ENCODE data around the gene SCRN1. TPM values are rescaled to one million over a fixed set of nuclear protein-coding genes. Genes with fewer than 3 reads are reported as not detected.

SCRN1 gene
- total RNA-seq, 2 experiments from 2014 or later = 37.1 to 62.7 TPM

- Histone ChIP-seq H4K20me1 (ENCODE audit: insufficient read depth, low read length) (no peaks in the 10 kb centered on the region), H3K9me3 (ENCODE audit: low read length) (no peaks in the 10 kb centered on the region), H3K9me2 (ENCODE audit: insufficient read depth, low read length) (no peaks in the 10 kb centered on the region), H3K79me2 (ENCODE audit: insufficient read depth, low read depth, low read length) (no peaks in the 10 kb centered on the region), H3K4me1 (ENCODE audit: insufficient read depth, low read length, poor library complexity, severe bottlenecking) (no peaks in the 10 kb centered on the region), H3K27ac (ENCODE audit: low read depth, low read length, poor library complexity, severe bottlenecking) (no peak overlapping the region), H3K4me3 (ENCODE audit: low read depth, low read length, poor library complexity, severe bottlenecking) (no peak overlapping the region), H3K36me3 (ENCODE audit: insufficient read depth, low read length) (no peaks in the 10 kb centered on the region), H3K4me2 (ENCODE audit: low read length) (no peak overlapping the region), H2AFZ (ENCODE audit: low read length) (no peak overlapping the region)
- DNase-seq (ENCODE audit: low spot score) = no peak
- CTCF ChIA-PET (ENCODE audit: unreplicated experiment) = interaction anchor here (0.6 kb wide), 1 partner anchor 476 kb away, joined by 3 read pairs; no protein-coding TSS in a partner anchor
- intact Hi-C loops (cut with micrococcal nuclease; ENCODE audit: unreplicated experiment) = no loop called here
- POLR2A ChIA-PET = interaction anchor here (0.7 kb wide), 1 partner anchor 180 kb away, joined by 3 read pairs; no protein-coding TSS in a partner anchor
- BruUV-seq (replicated peaks) = no TSS peak
- no peak for TF ChIP-seq EZH2phosphoT487 (IDR thresholded peaks at IDR 0.05; ENCODE audit: borderline replicate concordance, low read depth, low read length)
Observed at GRCh38 chr7:29894256-29894655, 95.3 kb downstream of the SCRN1 start.

- no peak overlapping the region for H3K4me3 ChIP-seq (ENCODE audit: low read depth, low read length, poor library complexity, severe bottlenecking)
- no peaks in the 10 kb centered on the region for H3K79me2 ChIP-seq (ENCODE audit: insufficient read depth, low read depth, low read length)
- ChIA-PET CTCF (ENCODE audit: unreplicated experiment) (no interaction called here), POLR2A (no interaction called here)
- H3K36me3 ChIP-seq (ENCODE audit: insufficient read depth, low read length) = no peaks in the 10 kb centered on the region
- H4K20me1 ChIP-seq (ENCODE audit: insufficient read depth, low read length) = no peaks in the 10 kb centered on the region
- no peaks in the 10 kb centered on the region for H3K9me2 ChIP-seq (ENCODE audit: insufficient read depth, low read length)
- DNase-seq (ENCODE audit: low spot score) = no peak
- TF ChIP-seq CTCF (conservative IDR thresholded peaks at IDR 0.05; ENCODE audit: low read length) = no peak
- TF ChIP-seq EZH2phosphoT487 (IDR thresholded peaks at IDR 0.05; ENCODE audit: borderline replicate concordance, low read depth, low read length) = no peak
- intact Hi-C loops (cut with micrococcal nuclease; ENCODE audit: unreplicated experiment) = no loop called here
- no peaks in the 10 kb centered on the region for H3K4me1 ChIP-seq (ENCODE audit: insufficient read depth, low read length, poor library complexity, severe bottlenecking)
- no peak overlapping the region for H2AFZ ChIP-seq (ENCODE audit: low read length)
- no peak overlapping the region for H3K4me2 ChIP-seq (ENCODE audit: low read length)
- H3K9me3 ChIP-seq (ENCODE audit: low read length) = no peaks in the 10 kb centered on the region
- H3K27ac ChIP-seq (ENCODE audit: low read depth, low read length, poor library complexity, severe bottlenecking) = no peak overlapping the region
- BruUV-seq (replicated peaks) = no TSS peak
Observed at GRCh38 chr7:29893351-29893965, 96.1 kb downstream of the SCRN1 start.

- POLR2A ChIA-PET = no interaction called here
- no peaks in the 10 kb centered on the region for H3K36me3 ChIP-seq (ENCODE audit: insufficient read depth, low read length)
- BruUV-seq (replicated peaks) = no TSS peak
- no peak for DNase-seq (ENCODE audit: low spot score)
- no peaks in the 10 kb centered on the region for H3K4me1 ChIP-seq (ENCODE audit: insufficient read depth, low read length, poor library complexity, severe bottlenecking)
- H3K79me2 ChIP-seq (ENCODE audit: insufficient read depth, low read depth, low read length) = no peaks in the 10 kb centered on the region
- no peak for TF ChIP-seq CTCF (conservative IDR thresholded peaks at IDR 0.05; ENCODE audit: low read length)
- TF ChIP-seq EZH2phosphoT487 (IDR thresholded peaks at IDR 0.05; ENCODE audit: borderline replicate concordance, low read depth, low read length) = no peak
- no peak overlapping the region for H3K27ac ChIP-seq (ENCODE audit: low read depth, low read length, poor library complexity, severe bottlenecking)
- no peaks in the 10 kb centered on the region for H3K9me3 ChIP-seq (ENCODE audit: low read length)
- no peaks in the 10 kb centered on the region for H4K20me1 ChIP-seq (ENCODE audit: insufficient read depth, low read length)
- no peaks in the 10 kb centered on the region for H3K9me2 ChIP-seq (ENCODE audit: insufficient read depth, low read length)
- H2AFZ ChIP-seq (ENCODE audit: low read length) = no peak overlapping the region
- H3K4me3 ChIP-seq (ENCODE audit: low read depth, low read length, poor library complexity, severe bottlenecking) = no peak overlapping the region
- CTCF ChIA-PET (ENCODE audit: unreplicated experiment) = no interaction called here
- H3K4me2 ChIP-seq (ENCODE audit: low read length) = no peak overlapping the region
- intact Hi-C loops (cut with micrococcal nuclease; ENCODE audit: unreplicated experiment) = no loop called here
Observed at GRCh38 chr7:29892231-29892630, 97.4 kb downstream of the SCRN1 start.

Measured in OCI-LY7 (cell line).